Measurements from ENCODE around the gene DLL3.
"Not testable (repeated sequence)": the region's sequence is repeated elsewhere in the genome, so short reads cannot be mapped to it uniquely, and the experiment has no call there.

DLL3 gene, protein sequence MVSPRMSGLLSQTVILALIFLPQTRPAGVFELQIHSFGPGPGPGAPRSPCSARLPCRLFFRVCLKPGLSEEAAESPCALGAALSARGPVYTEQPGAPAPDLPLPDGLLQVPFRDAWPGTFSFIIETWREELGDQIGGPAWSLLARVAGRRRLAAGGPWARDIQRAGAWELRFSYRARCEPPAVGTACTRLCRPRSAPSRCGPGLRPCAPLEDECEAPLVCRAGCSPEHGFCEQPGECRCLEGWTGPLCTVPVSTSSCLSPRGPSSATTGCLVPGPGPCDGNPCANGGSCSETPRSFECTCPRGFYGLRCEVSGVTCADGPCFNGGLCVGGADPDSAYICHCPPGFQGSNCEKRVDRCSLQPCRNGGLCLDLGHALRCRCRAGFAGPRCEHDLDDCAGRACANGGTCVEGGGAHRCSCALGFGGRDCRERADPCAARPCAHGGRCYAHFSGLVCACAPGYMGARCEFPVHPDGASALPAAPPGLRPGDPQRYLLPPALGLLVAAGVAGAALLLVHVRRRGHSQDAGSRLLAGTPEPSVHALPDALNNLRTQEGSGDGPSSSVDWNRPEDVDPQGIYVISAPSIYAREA

DNA sequence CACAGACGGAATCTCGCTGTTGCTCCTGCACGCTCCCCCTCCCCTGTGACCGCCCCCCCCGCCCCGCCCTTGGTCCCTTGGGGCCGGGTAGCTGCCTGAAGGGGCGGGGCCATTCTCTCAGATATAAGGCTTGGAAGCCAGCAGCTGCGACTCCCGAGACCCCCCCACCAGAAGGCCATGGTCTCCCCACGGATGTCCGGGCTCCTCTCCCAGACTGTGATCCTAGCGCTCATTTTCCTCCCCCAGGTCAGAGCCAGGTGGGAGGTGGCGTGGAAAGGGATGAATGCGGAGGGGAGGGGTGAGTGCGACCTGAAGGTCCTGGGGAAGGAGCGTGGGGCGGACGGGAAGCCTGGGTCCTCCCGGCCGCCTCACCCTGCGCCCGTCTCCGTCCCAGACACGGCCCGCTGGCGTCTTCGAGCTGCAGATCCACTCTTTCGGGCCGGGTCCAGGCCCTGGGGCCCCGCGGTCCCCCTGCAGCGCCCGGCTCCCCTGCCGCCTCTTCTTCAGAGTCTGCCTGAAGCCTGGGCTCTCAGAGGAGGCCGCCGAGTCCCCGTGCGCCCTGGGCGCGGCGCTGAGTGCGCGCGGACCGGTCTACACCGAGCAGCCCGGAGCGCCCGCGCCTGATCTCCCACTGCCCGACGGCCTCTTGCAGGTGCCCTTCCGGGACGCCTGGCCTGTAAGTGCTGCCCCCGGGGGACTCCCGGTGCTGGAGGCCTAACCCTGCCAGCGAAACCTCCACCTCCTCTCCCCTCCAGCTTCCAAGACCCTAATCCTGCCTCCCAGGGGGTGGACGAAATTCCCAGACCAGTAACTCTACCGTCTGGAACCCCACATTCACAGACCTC lies at the start of gene DLL3:
Gene DLL3 (plus strand): TSS at position 150 of the 845 bp plus-strand sequence. CDS start 28 bp downstream, at position 178.
- DNase-seq, result no peak

GRCh38 chr19:39449116-39449797 lies 49.5 kb upstream of the DLL3 start:
- DNase-seq, result no peak

- not testable (repeated sequence) for DNase-seq
Measured at GRCh38 chr19:39451257-39451656, 47.5 kb upstream of the DLL3 start.

- no peak for DNase-seq
Measured at GRCh38 chr19:39463403-39463802, 35.3 kb upstream of the DLL3 start.

- DNase-seq, result no peak
Measured at GRCh38 chr19:39465956-39466747, 32.6 kb upstream of the DLL3 start.

GRCh38 chr19:39467941-39468340 lies 30.8 kb upstream of the DLL3 start:
- no peak for DNase-seq

DNA sequence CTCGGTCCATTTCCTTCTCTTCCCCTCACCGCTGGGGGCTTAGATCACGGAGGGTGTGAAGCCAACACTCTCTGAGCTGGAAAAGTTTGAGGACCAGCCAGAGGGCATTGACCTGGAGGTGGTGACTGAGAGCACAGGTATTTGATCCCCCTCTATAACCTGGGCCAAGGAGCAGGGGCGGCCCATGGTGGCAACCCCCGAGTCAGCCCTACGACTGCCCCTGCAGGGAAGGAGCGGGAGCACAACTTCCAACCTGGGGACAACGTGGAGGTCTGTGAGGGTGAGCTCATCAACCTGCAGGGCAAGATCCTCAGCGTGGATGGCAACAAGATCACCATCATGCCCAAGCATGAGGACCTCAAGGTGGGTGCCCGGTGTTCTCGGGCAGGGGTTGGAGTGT lies 29.7 kb upstream of the DLL3 start:
- DNase-seq, result no peak

DNA sequence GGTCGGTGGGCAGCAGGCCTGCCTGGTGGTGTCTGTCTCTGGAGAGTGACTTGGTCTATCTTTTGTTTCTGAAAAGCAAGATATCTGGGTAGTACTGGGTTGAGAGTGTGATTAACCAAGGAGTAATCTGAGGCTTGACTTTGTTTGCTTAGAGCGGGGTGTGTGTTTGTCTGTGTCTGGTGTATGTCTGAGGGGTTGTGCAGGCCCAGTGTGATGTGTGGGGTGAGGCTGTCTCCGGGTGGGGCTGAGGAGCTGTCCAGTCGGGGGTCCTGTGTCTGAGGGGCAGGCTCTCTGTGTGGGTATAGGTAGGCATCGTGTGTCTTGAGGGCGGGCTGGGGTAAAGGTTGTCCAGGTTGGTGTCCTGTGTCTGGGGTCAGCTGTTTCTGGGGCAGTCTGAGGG lies 29.2 kb upstream of the DLL3 start:
- DNase-seq, result no peak

GRCh38 chr19:39470724-39471339 lies 27.9 kb upstream of the DLL3 start:
- no peak for DNase-seq

GRCh38 chr19:39471756-39472536 lies 26.8 kb upstream of the DLL3 start:
- DNase-seq, result no peak

GRCh38 chr19:39472746-39473442 lies 25.9 kb upstream of the DLL3 start:
- no peak for DNase-seq

GRCh38 chr19:39473443-39473960 lies 25.2 kb upstream of the DLL3 start:
- no peak for DNase-seq

DNA sequence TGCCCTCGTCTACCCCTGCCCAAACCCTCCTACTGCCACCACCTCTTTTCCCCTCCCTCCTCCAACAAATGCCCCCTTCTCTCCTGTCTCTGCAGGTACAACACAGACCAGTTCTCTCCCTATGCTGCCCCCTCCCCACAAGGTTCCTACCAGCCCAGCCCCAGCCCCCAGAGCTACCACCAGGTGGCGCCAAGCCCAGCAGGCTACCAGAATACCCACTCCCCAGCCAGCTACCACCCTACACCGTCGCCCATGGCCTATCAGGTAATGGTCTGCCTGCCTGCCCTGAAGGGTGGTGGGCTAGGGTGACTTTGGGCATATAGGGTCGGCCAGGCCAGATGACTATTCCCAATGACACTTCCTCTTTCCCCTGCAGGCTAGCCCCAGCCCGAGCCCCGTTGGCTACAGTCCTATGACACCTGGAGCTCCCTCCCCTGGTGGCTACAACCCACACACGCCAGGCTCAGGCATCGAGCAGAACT lies 24.6 kb upstream of the DLL3 start:
- DNase-seq, result peak; percentile 39

GRCh38 chr19:39475748-39476147 lies 23.0 kb upstream of the DLL3 start:
- DNase-seq, result no peak

DNA sequence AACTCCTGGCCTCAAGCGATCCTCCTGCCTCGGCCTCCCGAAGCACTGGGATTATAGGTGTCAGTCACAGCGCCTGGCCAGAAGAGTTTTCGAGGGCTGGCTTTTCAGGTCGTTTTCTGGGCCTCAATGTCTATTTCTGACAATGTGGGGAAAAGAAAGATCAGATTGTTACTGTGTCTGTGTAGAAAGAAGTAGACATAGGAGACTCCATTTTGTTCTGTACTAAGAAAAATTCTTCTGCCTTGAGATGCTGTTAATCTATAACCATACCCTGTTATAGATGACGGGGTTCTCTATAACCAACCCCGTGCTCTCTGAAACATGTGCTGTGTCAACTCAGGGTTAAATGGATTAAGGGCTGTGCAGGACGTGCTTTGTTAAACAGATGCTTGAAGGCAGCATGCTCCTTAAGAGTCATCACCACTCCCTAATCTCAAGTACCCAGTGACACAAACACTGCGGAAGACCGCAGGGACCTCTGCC lies 19.4 kb upstream of the DLL3 start:
- not testable (repeated sequence) for DNase-seq

GRCh38 chr19:39479916-39480315 lies 18.8 kb upstream of the DLL3 start:
- DNase-seq, result no peak

GRCh38 chr19:39480337-39481228 lies 18.2 kb upstream of the DLL3 start, which contains the start of gene TIMM50:
TIMM50 (plus strand) TSS chr19:39480838; CDS start chr19:39480854, 16 bp downstream.
- peak; percentile 74 for DNase-seq

DNA sequence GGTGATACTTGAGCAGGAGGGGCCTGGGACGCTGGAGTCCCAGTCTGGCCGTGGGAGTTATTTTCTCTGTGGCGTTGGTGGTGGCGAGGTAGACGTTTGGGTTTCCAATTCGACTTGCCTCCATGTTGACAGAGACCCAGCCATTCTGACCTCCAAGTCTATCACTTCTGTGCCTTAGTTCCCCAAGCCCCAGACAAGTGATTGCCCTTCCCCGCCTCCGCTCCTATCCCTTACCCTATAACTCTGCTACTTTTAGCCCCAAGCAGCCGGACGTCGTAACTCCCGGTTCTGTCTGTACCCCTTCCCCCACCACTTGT lies 17.6 kb upstream of the DLL3 start:
- DNase-seq, result no peak

DNA sequence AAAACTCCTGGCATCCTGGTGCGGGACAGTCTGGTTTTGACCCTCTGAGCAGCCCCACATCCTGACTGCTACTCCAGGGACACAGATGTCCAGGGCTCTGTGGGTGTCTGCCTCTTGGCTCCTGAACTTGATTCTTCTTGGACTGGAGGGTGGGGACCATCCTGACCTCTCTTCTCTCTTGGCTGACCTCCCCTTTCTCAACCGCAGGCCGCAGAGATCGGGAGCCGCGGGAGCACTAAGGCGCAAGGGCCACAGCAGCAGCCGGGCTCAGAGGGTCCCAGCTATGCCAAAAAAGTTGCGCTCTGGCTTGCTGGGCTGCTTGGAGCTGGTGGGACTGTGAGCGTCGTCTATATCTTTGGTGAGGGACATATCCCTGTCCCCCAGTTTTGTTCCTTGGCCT lies 17.1 kb upstream of the DLL3 start:
- no peak for DNase-seq

All from 8988T (cell line).